Heart left ventricle (tissue), 16 donors: ENCODE results near the gene RNF175. TPM values are rescaled to one million over a fixed set of nuclear protein-coding genes. Genes with fewer than 3 reads are reported as not detected.
A peak's percentile ranks its signal among the peaks of the same experiment; 100 is the strongest.
"Not testable (repeated sequence)": the region's sequence is repeated elsewhere in the genome, so short reads cannot be mapped to it uniquely, and the experiment has no call there.

Experiments used
- ATAC-seq, 4 donors: fragments of 200-7000 bp; cut with Tn5 transposase; one replicate each; pipeline ENCODE4 v1.9.1; 2020 to 2022; ENCODE audit warnings: moderate library complexity in 4 of 4, mild to moderate bottlenecking in 3 of 4, moderate number of reproducible peaks in 1 of 4
- DNase-seq, 5 donors: peaks; one replicate each; pipeline ENCODE4 v3.0.0-alpha.2; 2020
- H3K27ac ChIP-seq, 12 donors: fragments of 200-600 bp; sonication (generic) in 4 of 12; one replicate each; pipeline versions ENCODE4 v1.5.0 to v1.8.0; 2016 to 2022; ENCODE audit warnings: mild to moderate bottlenecking in 2 of 12
- H3K27me3 ChIP-seq, 9 donors: fragments of 200-600 bp; sonication (generic) in 2 of 9; one replicate each; pipeline versions ENCODE4 v1.5.1 to v1.8.0; 2016 to 2022; ENCODE audit warnings: mild to moderate bottlenecking in 3 of 9
- H3K36me3 ChIP-seq, 9 donors: fragments of 200-600 bp; sonication (generic) in 2 of 9; one replicate each; pipeline versions ENCODE4 v1.5.0 to v1.8.0; 2018 to 2022; ENCODE audit warnings: mild to moderate bottlenecking in 2 of 9
- H3K4me1 ChIP-seq, 12 donors: fragments of 200-600 bp; sonication (generic) in 4 of 12; one replicate each; pipeline versions ENCODE4 v1.5.0 to v1.8.0; 2016 to 2022; ENCODE audit warnings: mild to moderate bottlenecking in 3 of 12
- H3K4me3 ChIP-seq, 12 donors: fragments of 200-600 bp; sonication (generic) in 4 of 12; one replicate each; pipeline versions ENCODE4 v1.5.0 to v1.8.0; 2017 to 2022; ENCODE audit warnings: mild to moderate bottlenecking in 9 of 12, moderate library complexity in 4 of 12
- H3K9me3 ChIP-seq, 12 donors: fragments of 200-600 bp; sonication (generic) in 4 of 12; one replicate each; pipeline versions ENCODE4 v1.5.0 to v1.8.0; 2016 to 2022; ENCODE audit warnings: mild to moderate bottlenecking in 1 of 12
- POLR2A ChIP-seq, 2 donors: fragments of 450-650 bp; IDR thresholded peaks; one replicate each; pipeline ENCODE4 v1.6.1; 2017; ENCODE audit warnings: antibody characterized with exemption in 2 of 2, mild to moderate bottlenecking in 2 of 2, moderate library complexity in 2 of 2
- WGBS, 4 donors: extraction: QIAGEN DNeasy Blood & Tissue Kit in 2 of 4; methylation state at CpG; one replicate each; pipeline versions ENCODE4 v1.1.5 to v1.1.7; 2013 to 2018; 5-methylcytosine and 5-hydroxymethylcytosine counted together
- intact Hi-C, 10 donors: fragments of 100-400 bp; cut with DNase I; formaldehyde crosslinking; loops; one replicate each; pipeline versions ENCODE4 v1.11.1 to v1.14.2; 2022
- polyA plus RNA-seq, 2 donors: library from polyadenylated mRNA; stranded (reverse); fragments of 200-250 nt; gene quantifications; one replicate each; pipeline ENCODE4 v1.2.3, GENCODE V29; 2013
- total RNA-seq, 9 donors: library from RNA; depleted of rRNA in 2 of 9; stranded (reverse); fragments of >200 nt in 2 of 9; fragmentation: NEBNext Ultra II Directional in 3 of 9; extraction: Animal tissue kit (Norgen Biotek cat#: 25700) in 3 of 9; gene quantifications; one replicate each; pipeline versions ENCODE4 v1.1.0 to v1.2.4, GENCODE V29; 2016 to 2023
- TF ChIP-seq, protein P1 (sequence below), 12 donors: fragments of 200-600 bp; sonication (generic) in 4 of 12; IDR thresholded peaks; one replicate each; pipeline versions ENCODE4 v1.5.0 to v1.8.0; 2018 to 2022; ENCODE audit warnings: antibody characterized with exemption in 12 of 12, mild to moderate bottlenecking in 5 of 12
- donor health status: ischemic (EF 13 %, LVEDD 7.1; RV severe dilation, severe dysfunction).
- donor health status: healthy with polysubstance abuse.
- donor health status: DM: no; HTN: yes; CAD: no.
- donor health status: DM: no; HTN: no; CAD: no.
- donor health status: ischemic (EF 25% LVEDD 6.9; RV normal size, moderate dysfunction).
- donor health status: ischemic (EF 25% LVEDD 5.7; RV mildly dilated, moderate dysfunction).
- donor health status: healthy.
- donor health status: DM: yes; HTN: yes; CAD: no.
- donor health status: ischemic (EF 35%, LVEDD 5.7; RV mildly dilated, moderate dysfunction).
- donor health status: nonischemic (EF 11% LVEDD 7.7; RV severe dilation, severe dysfunction).
- donor health status: DM: yes; HTN: yes; CAD: no.
- donor health status: PGD.
- donor health status: ischemic (EF 29% LVEDD 5.4; RV normal size, mild dysfunction).
- donor health status: nonischemic (EF 23%, LVEDD 6.1; RV moderate dilation, normal function).

Gene RNF175
- total and polyA plus RNA-seq, 11 donors: 0.16 to 1.1 (median 0.55) TPM; not detected in 1

DNA sequence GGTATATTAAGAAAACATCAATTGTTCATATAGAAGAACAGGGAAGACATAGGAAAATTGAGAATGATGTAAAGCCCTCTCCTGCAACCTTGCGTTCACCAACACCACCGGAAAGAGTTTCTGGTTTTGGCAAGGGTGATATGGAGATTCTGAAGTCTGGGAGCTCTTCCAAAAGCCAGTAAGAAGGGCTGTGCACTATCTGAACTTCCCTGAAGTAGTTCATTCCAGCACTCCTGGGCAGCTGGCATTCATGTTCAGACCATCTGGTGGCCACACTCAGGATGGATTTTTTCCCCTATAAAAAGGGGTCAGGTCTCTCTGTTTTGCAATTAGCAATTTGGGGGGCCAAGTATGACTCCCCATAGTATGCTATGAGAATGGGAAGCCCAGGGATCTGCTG, 91.2 kb downstream of the RNF175 start:
- H3K4me1 ChIP-seq: no peaks in the 10 kb centered on the region
- TF ChIP-seq, protein P1, sequence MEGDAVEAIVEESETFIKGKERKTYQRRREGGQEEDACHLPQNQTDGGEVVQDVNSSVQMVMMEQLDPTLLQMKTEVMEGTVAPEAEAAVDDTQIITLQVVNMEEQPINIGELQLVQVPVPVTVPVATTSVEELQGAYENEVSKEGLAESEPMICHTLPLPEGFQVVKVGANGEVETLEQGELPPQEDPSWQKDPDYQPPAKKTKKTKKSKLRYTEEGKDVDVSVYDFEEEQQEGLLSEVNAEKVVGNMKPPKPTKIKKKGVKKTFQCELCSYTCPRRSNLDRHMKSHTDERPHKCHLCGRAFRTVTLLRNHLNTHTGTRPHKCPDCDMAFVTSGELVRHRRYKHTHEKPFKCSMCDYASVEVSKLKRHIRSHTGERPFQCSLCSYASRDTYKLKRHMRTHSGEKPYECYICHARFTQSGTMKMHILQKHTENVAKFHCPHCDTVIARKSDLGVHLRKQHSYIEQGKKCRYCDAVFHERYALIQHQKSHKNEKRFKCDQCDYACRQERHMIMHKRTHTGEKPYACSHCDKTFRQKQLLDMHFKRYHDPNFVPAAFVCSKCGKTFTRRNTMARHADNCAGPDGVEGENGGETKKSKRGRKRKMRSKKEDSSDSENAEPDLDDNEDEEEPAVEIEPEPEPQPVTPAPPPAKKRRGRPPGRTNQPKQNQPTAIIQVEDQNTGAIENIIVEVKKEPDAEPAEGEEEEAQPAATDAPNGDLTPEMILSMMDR (IDR thresholded peaks at IDR 0.05): no peak
- TF ChIP-seq POLR2A (IDR thresholded peaks at IDR 0.05): no peak
- 44 to 71% (median 59%) methylated on average over 2 of the region's 2 CpGs for WGBS, 4 donors
- H3K27ac ChIP-seq: no peak overlapping the region
- DNase-seq: no peak
- no peaks in the 10 kb centered on the region for H3K36me3 ChIP-seq
- no peak for ATAC-seq
- H3K9me3 ChIP-seq: peaks cover 0 to 6% (median 0%) of the 10 kb centered on the region in 12 donors
- no peaks in the 10 kb centered on the region for H3K27me3 ChIP-seq
- intact Hi-C loops: no loop called here
- H3K4me3 ChIP-seq: no peak overlapping the region

DNA sequence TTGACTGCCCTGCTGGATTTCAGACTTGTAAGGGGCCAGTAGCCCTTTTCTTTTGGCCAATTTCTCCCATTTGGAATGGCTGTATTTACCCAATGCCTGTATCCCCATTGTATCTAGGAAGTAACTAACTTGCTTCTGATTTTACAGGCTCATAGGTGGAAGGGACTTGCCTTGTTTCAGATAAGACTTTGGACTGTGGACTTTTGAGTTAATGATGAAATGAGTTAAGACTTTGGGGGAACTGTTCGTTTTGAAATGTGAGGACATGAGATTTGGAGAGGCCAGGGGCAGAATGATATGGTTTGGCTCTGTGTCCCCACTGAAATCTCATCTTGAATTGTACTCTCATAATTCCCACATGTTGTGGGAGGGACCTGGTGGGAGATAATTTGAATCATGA, 93.3 kb downstream of the RNF175 start:
- H3K27ac ChIP-seq, DNase-seq, H3K9me3 ChIP-seq, intact Hi-C loops, ATAC-seq, H3K4me1 ChIP-seq, H3K27me3 ChIP-seq, H3K36me3 ChIP-seq, H3K4me3 ChIP-seq: not testable (repeated sequence)
- 59 to 61% (median 61%) methylated on average over 1 of the region's 1 CpG for WGBS, 4 donors

DNA sequence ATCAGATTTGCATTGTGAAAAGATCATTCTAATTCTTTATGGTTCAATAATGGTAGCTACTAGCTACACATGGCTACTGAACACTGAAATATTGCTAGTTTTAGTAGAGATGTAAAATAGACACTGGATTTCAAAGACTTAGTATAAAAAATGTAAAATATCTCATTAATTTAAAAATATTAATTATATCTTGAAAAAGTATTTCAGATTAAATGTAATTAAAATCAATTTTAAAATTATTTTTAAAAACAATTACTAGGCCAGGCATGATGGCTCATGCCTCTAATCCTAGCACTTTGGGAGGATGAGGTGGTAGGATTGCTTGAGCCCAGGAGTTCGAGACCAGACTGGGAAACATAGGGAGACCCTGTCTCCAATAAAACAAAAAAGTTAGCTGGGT, 96.2 kb downstream of the RNF175 start:
- intact Hi-C loops: no loop called here
- TF ChIP-seq, protein P1 (IDR thresholded peaks at IDR 0.05): no peak
- TF ChIP-seq POLR2A (IDR thresholded peaks at IDR 0.05): no peak
- DNase-seq: no peak
- H3K27me3 ChIP-seq: no peaks in the 10 kb centered on the region
- H3K9me3 ChIP-seq: no peaks in the 10 kb centered on the region
- no peaks in the 10 kb centered on the region for H3K36me3 ChIP-seq
- WGBS, 4 donors: 77 to 97% (median 88%) methylated on average over 1 of the region's 1 CpG
- no peak overlapping the region for H3K27ac ChIP-seq
- H3K4me3 ChIP-seq: no peak overlapping the region
- ATAC-seq: no peak
- peaks cover 0 to 35% (median 5%) of the 10 kb centered on the region in 12 donors for H3K4me1 ChIP-seq

DNA sequence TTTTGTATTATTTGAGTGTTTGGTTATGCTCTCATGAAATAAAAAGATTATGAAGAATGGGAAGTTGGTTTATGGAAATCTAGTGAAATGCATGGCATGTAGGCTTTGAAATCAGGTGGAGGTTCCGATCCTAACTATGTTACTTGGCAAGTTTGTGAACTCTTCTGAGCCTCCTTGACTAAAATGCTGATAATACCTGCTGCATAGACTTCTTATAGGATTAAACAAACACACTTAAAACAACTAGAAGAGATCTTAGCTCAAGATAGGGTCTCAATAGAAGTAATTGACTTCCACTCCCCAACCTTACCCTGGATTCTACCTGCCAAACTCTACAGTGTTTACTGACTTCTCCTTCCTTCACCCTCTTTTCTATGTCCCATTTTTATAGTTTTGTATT, 97.9 kb downstream of the RNF175 start:
- 81 to 98% (median 94%) methylated on average over 1 of the region's 1 CpG for WGBS, 4 donors
- H3K27ac ChIP-seq: peak overlapping the region in 3 of 12 donors; percentile 24 to 85 (median 34)
- intact Hi-C loops: no loop called here
- ATAC-seq (no peak), DNase-seq (no peak)
- no peak for TF ChIP-seq POLR2A (IDR thresholded peaks at IDR 0.05)
- TF ChIP-seq, protein P1 (IDR thresholded peaks at IDR 0.05): no peak
- no peak overlapping the region for H3K4me3 ChIP-seq
- no peaks in the 10 kb centered on the region for H3K36me3 ChIP-seq
- no peaks in the 10 kb centered on the region for H3K27me3 ChIP-seq
- peaks cover 0 to 52% (median 5%) of the 10 kb centered on the region in 12 donors for H3K4me1 ChIP-seq
- H3K9me3 ChIP-seq: no peaks in the 10 kb centered on the region

DNA sequence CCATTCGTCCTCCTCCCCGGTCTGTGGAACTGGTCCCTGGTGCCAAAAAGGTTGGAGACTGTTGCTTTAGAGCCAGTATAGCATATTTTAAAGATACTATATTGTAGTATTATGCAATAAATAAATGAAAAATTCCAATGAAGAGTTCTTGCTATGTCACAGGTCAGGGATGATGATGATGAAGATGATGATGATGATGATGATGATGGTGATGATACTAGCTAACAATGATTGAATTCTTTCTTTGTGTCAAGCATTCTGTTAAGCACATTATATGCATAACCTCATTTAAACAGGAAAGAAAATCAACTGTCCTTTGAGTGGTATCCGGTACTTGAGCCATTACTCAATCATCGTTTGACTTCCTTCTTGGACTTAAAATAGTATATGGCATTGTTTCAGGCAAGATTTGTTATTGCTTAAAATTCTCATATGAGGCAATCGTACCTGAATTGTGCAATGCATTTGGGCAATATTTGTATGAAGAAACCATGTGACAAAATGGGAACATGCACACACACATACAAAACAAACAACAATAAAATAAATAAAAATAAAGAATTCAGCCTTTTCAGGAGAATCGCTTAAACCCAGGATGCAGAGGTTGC, 98.5 kb downstream of the RNF175 start:
- intact Hi-C loops: no loop called here
- DNase-seq: no peak
- H3K36me3 ChIP-seq: no peaks in the 10 kb centered on the region

More for the DNA sequence above, 98.5 kb downstream of the RNF175 start:
- ATAC-seq: peak in 3 of 4 donors; percentile 69 to 89 (median 80)
- Histone ChIP-seq H3K4me1 (peaks cover 0 to 58% (median 5%) of the 10 kb centered on the region in 12 donors), H3K27me3 (no peaks in the 10 kb centered on the region), H3K27ac (peak overlapping the region in 7 of 12 donors; percentile 30 to 85 (median 43)), H3K9me3 (no peaks in the 10 kb centered on the region), H3K4me3 (no peak overlapping the region)
- 55 to 66% (median 61%) methylated on average over 6 of the region's 6 CpGs for WGBS, 4 donors
- no peak for TF ChIP-seq POLR2A (IDR thresholded peaks at IDR 0.05)
- TF ChIP-seq, protein P1 (IDR thresholded peaks at IDR 0.05): no peak
